Tibial nerve (tissue), 4 donors: ENCODE data around the gene PCGF5. TPM values are rescaled to one million over a fixed set of nuclear protein-coding genes. Genes with fewer than 3 reads are reported as not detected.

Experiments
- DNase-seq, 2 donors: peaks; one replicate each; pipeline ENCODE4 v3.0.0-alpha.2; 2019; ENCODE audit warnings: low spot score in 2 of 2
- H3K27ac ChIP-seq, 4 donors: fragments of 200-600 bp; sonication (generic) in 3 of 4; one replicate each; pipeline ENCODE4 v1.5.1; 2017 to 2019; ENCODE audit warnings: mild to moderate bottlenecking in 1 of 4
- H3K27me3 ChIP-seq, 2 donors: fragments of 200-600 bp; sonication (generic) in 1 of 2; one replicate each; pipeline versions ENCODE4 v1.5.1 to v1.6.0; 2017 to 2019
- H3K36me3 ChIP-seq, 3 donors: fragments of 200-600 bp; sonication (generic); one replicate each; pipeline ENCODE4 v1.5.1; 2018 to 2019
- H3K4me1 ChIP-seq, 4 donors: fragments of 200-600 bp; sonication (generic) in 3 of 4; one replicate each; pipeline ENCODE4 v1.5.1; 2017 to 2019
- H3K4me3 ChIP-seq, 4 donors: fragments of 200-600 bp; sonication (generic) in 3 of 4; one replicate each; pipeline ENCODE4 v1.5.1; 2017 to 2019; ENCODE audit warnings: mild to moderate bottlenecking in 1 of 4, moderate library complexity in 1 of 4
- H3K9me3 ChIP-seq, 4 donors: fragments of 200-600 bp; sonication (generic) in 3 of 4; one replicate each; pipeline ENCODE4 v1.5.1; 2017 to 2019
- EP300 ChIP-seq, 2 donors: sonication (generic); formaldehyde crosslinking; IDR thresholded peaks; one replicate each; pipeline ENCODE4 v1.6.1; 2017; ENCODE audit warnings: antibody characterized with exemption in 2 of 2, mild to moderate bottlenecking in 1 of 2
- POLR2A ChIP-seq, 2 donors: fragments of 450-650 bp; IDR thresholded peaks; one replicate each; pipeline ENCODE4 v1.6.1; 2017; ENCODE audit warnings: antibody characterized with exemption in 2 of 2, mild to moderate bottlenecking in 2 of 2, moderate library complexity in 2 of 2
- WGBS, 2 donors: methylation state at CpG; one replicate each; pipeline ENCODE4 v1.1.5; 2018; 5-methylcytosine and 5-hydroxymethylcytosine counted together
- total RNA-seq, 4 donors: library from RNA; depleted of rRNA; stranded (reverse); fragments of >200 nt; gene quantifications; one replicate each; pipeline ENCODE4 v1.1.0, GENCODE V29; 2016
- TF ChIP-seq, protein P1 (sequence below), 5 experiments: fragments of 200-600 bp in 3 of 5; fragments of 450-650 bp in 2 of 5; sonication (generic) in 3 of 5; IDR thresholded peaks; one replicate each; pipeline ENCODE4 v1.5.1; 2016 to 2019; ENCODE audit warnings: antibody characterized with exemption in 5 of 5, mild to moderate bottlenecking in 3 of 5, moderate library complexity in 2 of 5

Gene PCGF5
- total RNA-seq, 4 donors from 2014 or later: 29.6 to 59.9 (median 41.4) TPM

GRCh38 chr10:91289305-91289704, 68.8 kb downstream of the PCGF5 start:
- no peaks in the 10 kb centered on the region for H3K9me3 ChIP-seq
- WGBS, 2 donors: 38 to 63% methylated on average over 1 of the region's 1 CpG
- H3K4me3 ChIP-seq: no peak overlapping the region
- TF ChIP-seq POLR2A (IDR thresholded peaks at IDR 0.05): no peak
- TF ChIP-seq, protein P1, sequence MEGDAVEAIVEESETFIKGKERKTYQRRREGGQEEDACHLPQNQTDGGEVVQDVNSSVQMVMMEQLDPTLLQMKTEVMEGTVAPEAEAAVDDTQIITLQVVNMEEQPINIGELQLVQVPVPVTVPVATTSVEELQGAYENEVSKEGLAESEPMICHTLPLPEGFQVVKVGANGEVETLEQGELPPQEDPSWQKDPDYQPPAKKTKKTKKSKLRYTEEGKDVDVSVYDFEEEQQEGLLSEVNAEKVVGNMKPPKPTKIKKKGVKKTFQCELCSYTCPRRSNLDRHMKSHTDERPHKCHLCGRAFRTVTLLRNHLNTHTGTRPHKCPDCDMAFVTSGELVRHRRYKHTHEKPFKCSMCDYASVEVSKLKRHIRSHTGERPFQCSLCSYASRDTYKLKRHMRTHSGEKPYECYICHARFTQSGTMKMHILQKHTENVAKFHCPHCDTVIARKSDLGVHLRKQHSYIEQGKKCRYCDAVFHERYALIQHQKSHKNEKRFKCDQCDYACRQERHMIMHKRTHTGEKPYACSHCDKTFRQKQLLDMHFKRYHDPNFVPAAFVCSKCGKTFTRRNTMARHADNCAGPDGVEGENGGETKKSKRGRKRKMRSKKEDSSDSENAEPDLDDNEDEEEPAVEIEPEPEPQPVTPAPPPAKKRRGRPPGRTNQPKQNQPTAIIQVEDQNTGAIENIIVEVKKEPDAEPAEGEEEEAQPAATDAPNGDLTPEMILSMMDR (IDR thresholded peaks at IDR 0.05): no peak
- TF ChIP-seq EP300 (IDR thresholded peaks at IDR 0.05): no peak
- DNase-seq: no peak
- H3K27me3 ChIP-seq: no peaks in the 10 kb centered on the region
- peaks cover 0 to 5% (median 0%) of the 10 kb centered on the region in 3 donors for H3K36me3 ChIP-seq
- H3K4me1 ChIP-seq: peaks cover 0 to 21% (median 0%) of the 10 kb centered on the region in 4 donors
- no peak overlapping the region for H3K27ac ChIP-seq

GRCh38 chr10:91290607-91291006, 70.1 kb downstream of the PCGF5 start:
- DNase-seq: no peak
- Histone ChIP-seq H3K36me3 (no peaks in the 10 kb centered on the region), H3K9me3 (no peaks in the 10 kb centered on the region), H3K4me1 (peaks cover 0 to 14% (median 0%) of the 10 kb centered on the region in 4 donors), H3K27ac (no peak overlapping the region), H3K27me3 (no peaks in the 10 kb centered on the region), H3K4me3 (no peak overlapping the region)
- TF ChIP-seq EP300 (IDR thresholded peaks at IDR 0.05): no peak
- no peak for TF ChIP-seq POLR2A (IDR thresholded peaks at IDR 0.05)
- TF ChIP-seq, protein P1 (IDR thresholded peaks at IDR 0.05): no peak
- WGBS, 2 donors: 91 to 93% methylated on average over 5 of the region's 5 CpGs

DNA sequence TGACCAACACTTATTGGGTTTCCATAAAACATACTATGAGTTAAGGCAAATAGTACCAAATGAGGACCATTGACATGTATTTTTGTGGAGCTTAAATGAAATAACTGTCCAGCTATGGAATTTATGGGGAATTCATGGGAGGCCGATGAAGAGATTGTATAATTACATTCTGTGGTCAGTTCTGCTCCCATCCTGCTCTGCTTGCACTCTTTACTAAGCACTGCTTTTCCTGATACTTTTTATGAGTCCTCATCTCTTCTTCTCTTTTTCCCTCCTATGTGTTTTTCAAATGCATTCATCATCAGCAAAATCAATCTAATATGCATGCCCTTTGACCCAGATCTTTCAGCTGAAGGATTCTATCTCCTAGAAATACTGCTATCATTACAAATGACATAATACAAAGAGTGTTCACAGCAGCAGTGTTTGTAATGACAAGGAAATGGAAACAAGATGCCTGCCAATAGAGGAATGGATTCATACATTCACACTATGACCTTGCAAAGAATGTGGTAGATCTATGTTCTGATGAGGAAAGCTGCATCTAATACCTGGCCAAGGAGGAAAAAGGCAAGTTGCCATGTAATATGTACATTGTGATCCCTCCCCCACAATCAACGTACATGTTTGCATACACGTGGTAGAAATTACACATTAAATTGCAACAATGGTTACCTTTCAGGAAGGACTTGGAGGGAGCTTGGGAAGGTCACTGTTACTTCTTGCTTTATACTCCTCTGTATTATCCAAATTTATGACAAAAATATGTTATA, 73.9 kb downstream of the PCGF5 start:
- Histone ChIP-seq H3K4me1 (peaks cover 0 to 11% (median 2%) of the 10 kb centered on the region in 4 donors), H3K4me3 (no peak overlapping the region), H3K9me3 (no peaks in the 10 kb centered on the region), H3K27me3 (no peaks in the 10 kb centered on the region), H3K27ac (no peak overlapping the region), H3K36me3 (no peaks in the 10 kb centered on the region)
- WGBS, 2 donors: 25 to 42% methylated on average over 3 of the region's 3 CpGs
- no peak for DNase-seq
- TF ChIP-seq, protein P1 (IDR thresholded peaks at IDR 0.05): no peak
- no peak for TF ChIP-seq POLR2A (IDR thresholded peaks at IDR 0.05)
- TF ChIP-seq EP300 (IDR thresholded peaks at IDR 0.05): no peak

DNA sequence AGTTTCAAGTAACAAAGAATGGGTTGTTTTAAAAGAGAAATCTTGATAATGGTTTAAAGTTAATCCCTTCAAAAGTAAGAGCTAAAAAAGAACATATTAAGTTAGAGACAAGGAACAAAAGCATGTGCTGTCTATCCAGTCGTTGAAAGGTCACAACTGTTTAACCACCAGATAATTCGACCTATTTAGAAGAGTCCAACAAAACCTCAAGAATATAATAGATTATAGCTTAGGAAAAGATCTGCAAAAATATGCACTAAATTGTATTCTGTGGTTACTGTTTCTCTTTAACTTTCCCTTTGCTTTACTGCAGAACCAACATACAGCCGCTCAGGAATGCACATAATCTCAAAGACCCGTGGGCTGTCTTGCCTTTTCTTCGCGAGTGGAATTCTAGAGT, 74.9 kb downstream of the PCGF5 start:
- H3K4me1 ChIP-seq: peaks cover 0 to 11% (median 2%) of the 10 kb centered on the region in 4 donors
- no peak overlapping the region for H3K4me3 ChIP-seq
- H3K27ac ChIP-seq: no peak overlapping the region
- no peaks in the 10 kb centered on the region for H3K27me3 ChIP-seq
- 58 to 65% methylated on average over 6 of the region's 6 CpGs for WGBS, 2 donors
- TF ChIP-seq, protein P1 (IDR thresholded peaks at IDR 0.05): no peak
- TF ChIP-seq EP300 (IDR thresholded peaks at IDR 0.05) (no peak), POLR2A (IDR thresholded peaks at IDR 0.05) (no peak)
- H3K36me3 ChIP-seq: no peaks in the 10 kb centered on the region
- DNase-seq: no peak
- H3K9me3 ChIP-seq: no peaks in the 10 kb centered on the region

DNA sequence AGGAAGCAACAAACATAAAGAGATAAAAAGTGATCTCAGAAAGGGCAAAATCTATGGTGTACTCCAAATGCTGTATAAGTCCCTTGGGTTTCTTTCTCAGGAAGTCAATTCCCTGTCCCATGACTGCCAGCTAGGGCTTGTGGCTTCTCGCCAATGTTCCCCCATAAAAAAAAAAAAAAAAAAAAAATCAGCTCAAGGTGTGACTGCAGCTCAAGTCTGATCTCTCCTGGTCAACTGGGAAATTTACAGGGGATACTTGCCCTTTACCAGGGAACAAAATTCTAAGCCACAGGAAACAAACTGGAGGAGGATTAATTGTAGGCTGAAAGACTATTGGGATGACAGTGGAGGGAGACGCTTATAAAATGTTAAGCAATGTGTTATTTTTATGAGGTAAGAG, 76.0 kb downstream of the PCGF5 start:
- H3K9me3 ChIP-seq: no peaks in the 10 kb centered on the region
- DNase-seq: no peak
- no peak overlapping the region for H3K27ac ChIP-seq
- peaks cover 0 to 11% (median 2%) of the 10 kb centered on the region in 4 donors for H3K4me1 ChIP-seq
- H3K36me3 ChIP-seq: no peaks in the 10 kb centered on the region
- TF ChIP-seq POLR2A (IDR thresholded peaks at IDR 0.05): no peak
- TF ChIP-seq, protein P1 (IDR thresholded peaks at IDR 0.05): no peak
- TF ChIP-seq EP300 (IDR thresholded peaks at IDR 0.05): no peak
- no peaks in the 10 kb centered on the region for H3K27me3 ChIP-seq
- H3K4me3 ChIP-seq: no peak overlapping the region
- WGBS, 2 donors: 57 to 66% methylated on average over 2 of the region's 2 CpGs
